GM21786 (cell line): ENCODE data around the gene MACF1.

Source experiments
- ATAC-seq: cut with Tn5 transposase; IDR thresholded peaks from one replicate; pipeline ENCODE4 v1.9.1; 2021; ENCODE audit not compliant: unreplicated experiment

Gene MACF1

GRCh38 chr1:39258146-39258924 is 53.8 kb downstream of the MACF1 start:
- ATAC-seq: no peak

- ATAC-seq: no peak
Measured at GRCh38 chr1:39258925-39259244, 54.4 kb downstream of the MACF1 start.

- no peak for ATAC-seq
Measured at GRCh38 chr1:39261712-39262221, 57.3 kb downstream of the MACF1 start.

- ATAC-seq: no peak
Measured at GRCh38 chr1:39262802-39263201, 58.3 kb downstream of the MACF1 start.

GRCh38 chr1:39266269-39266668 is 61.8 kb downstream of the MACF1 start:
- ATAC-seq: no peak

- no peak for ATAC-seq
Measured at GRCh38 chr1:39266792-39267191, 62.3 kb downstream of the MACF1 start.

- ATAC-seq: no peak
Measured at GRCh38 chr1:39268112-39268581, 63.7 kb downstream of the MACF1 start.

- ATAC-seq: no peak
Measured at GRCh38 chr1:39268906-39269305, 64.4 kb downstream of the MACF1 start.

GRCh38 chr1:39269349-39269748 is 64.9 kb downstream of the MACF1 start:
- ATAC-seq: no peak

GRCh38 chr1:39269791-39270342 is 65.4 kb downstream of the MACF1 start:
- ATAC-seq: peak; percentile 65

GRCh38 chr1:39270368-39270767 is 65.9 kb downstream of the MACF1 start:
- ATAC-seq: no peak

- ATAC-seq: peak; percentile 65
Measured at GRCh38 chr1:39272027-39272797, 67.7 kb downstream of the MACF1 start.

- ATAC-seq: no peak
Measured at GRCh38 chr1:39272798-39273469, 68.4 kb downstream of the MACF1 start.

GRCh38 chr1:39275836-39276507 is 71.5 kb downstream of the MACF1 start:
- ATAC-seq: no peak

GRCh38 chr1:39277879-39278278 is 73.4 kb downstream of the MACF1 start:
- ATAC-seq: no peak

- ATAC-seq: no peak
Measured at GRCh38 chr1:39282537-39283216, 78.2 kb downstream of the MACF1 start.

- ATAC-seq: no peak
Measured at GRCh38 chr1:39283858-39284257, 79.4 kb downstream of the MACF1 start.

GRCh38 chr1:39287541-39287940 is 83.0 kb downstream of the MACF1 start:
- no peak for ATAC-seq

- no peak for ATAC-seq
Measured at GRCh38 chr1:39288735-39289465, 84.4 kb downstream of the MACF1 start.
